ENCODE data around the gene AK1. TPM values are rescaled to one million over a fixed set of nuclear protein-coding genes. Genes with fewer than 3 reads are reported as not detected.

AK1 gene
- total RNA-seq, 1 experiment from 2014 or later = 61.1 TPM

DNA sequence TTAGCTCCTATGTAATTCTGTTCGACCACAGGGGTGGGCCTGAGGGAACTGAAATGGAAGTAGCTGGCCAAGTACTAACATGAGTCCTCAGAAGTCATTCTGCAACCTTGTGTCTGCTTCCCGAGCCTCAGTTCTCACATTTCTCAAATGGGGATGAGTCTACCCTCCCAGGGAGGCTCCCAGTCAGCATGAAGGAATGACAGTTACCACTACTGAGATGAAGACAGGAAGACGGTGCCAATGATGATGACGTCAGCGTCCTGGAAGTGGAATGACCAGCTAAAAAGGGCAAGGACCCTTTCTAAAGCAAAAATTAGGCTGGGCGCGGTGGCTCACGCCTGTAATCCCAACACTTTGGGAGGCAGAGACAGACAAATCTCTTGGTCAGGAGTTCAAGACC lies 46.3 kb upstream of the AK1 start (continued):
- TF ChIP-seq SP1 (IDR thresholded peaks at IDR 0.05; ENCODE audit: low read depth) = no peak
- no peak for TF ChIP-seq POLR2AphosphoS5 (IDR thresholded peaks at IDR 0.05; ENCODE audit: low read depth, low read length)
- no peak for TF ChIP-seq RAD21 (IDR thresholded peaks at IDR 0.05; ENCODE audit: low read depth)

DNA sequence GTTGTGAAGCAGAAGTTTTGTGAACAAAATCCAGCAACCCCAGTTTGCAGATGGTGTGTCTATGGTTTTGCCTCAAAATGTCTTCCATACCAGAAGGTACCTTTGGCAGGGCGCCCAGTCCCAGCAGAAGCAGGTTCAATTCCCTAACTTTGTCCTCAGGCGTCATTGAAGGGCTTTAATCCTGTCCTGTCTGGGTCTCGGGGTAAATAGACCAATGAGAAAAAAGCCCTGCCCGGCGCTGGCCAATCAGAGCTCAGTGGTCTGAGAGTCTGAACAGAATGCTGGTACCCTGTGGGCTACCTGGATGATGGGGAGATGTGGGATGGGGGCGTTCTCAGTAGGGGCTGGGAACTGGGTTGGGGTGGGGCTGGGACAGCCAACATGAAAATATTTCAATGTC lies 45.6 kb upstream of the AK1 start:
- H3K36me3 ChIP-seq (ENCODE audit: control insufficient read depth in 1 of 2, insufficient read depth in 2 of 2, low read length in 2 of 2) = no peaks in the 10 kb centered on the region
- H3K27me3 ChIP-seq (ENCODE audit: insufficient read depth, low read length) = no peaks in the 10 kb centered on the region
- no peaks in the 10 kb centered on the region for H3K9me3 ChIP-seq (ENCODE audit: control insufficient read depth in 1 of 2, insufficient read depth in 1 of 2, low read depth in 1 of 2, low read length in 2 of 2)
- no peak overlapping the region for H3K4me3 ChIP-seq (replicated peaks in 1 of 2; ENCODE audit: low read depth in 1 of 2, low read length in 2 of 2)
- peak overlapping the region; percentile 43; the same call in 1 of the 2 replicates for H3K9ac ChIP-seq (ENCODE audit: low read length)
- intact Hi-C loops (cut with micrococcal nuclease) = no loop called here
- no peaks in the 10 kb centered on the region for H3K79me2 ChIP-seq (ENCODE audit: insufficient read depth, low read length)
- DNase-seq (ENCODE audit: low read depth, low spot score) = no peak
- H3K9me2 ChIP-seq (ENCODE audit: insufficient read depth) = no peaks in the 10 kb centered on the region
- ChIA-PET RAD21 (ENCODE audit: low non-redundant PET in 1 of 2, low total read pairs in 2 of 2, uncharacterized antibody in 2 of 2, unreplicated experiment in 2 of 2) (no interaction called here), POLR2A (interaction anchor here (0.7 kb wide), 1 partner anchor 152 kb away, joined by 3 read pairs; no protein-coding TSS in a partner anchor), CTCF (interaction anchor here (0.7 to 3.0 kb wide), 5 partner anchors 9 to 195 kb away, joined by 3 to 12 read pairs (median 5); partner anchors contain the start of gene TOR2A)
- TF ChIP-seq CEBPB (IDR thresholded peaks at IDR 0.05; ENCODE audit: low read depth) (no peak), SP1 (IDR thresholded peaks at IDR 0.05; ENCODE audit: low read depth) (no peak), EGR1 (IDR thresholded peaks at IDR 0.05; ENCODE audit: low read depth) (no peak), ELF1 (IDR thresholded peaks at IDR 0.05; ENCODE audit: borderline replicate concordance, low read depth) (no peak)
- H2AFZ ChIP-seq (ENCODE audit: low read depth, low read length, poor library complexity, severe bottlenecking) = no peak overlapping the region
- H4K20me1 ChIP-seq (ENCODE audit: insufficient read depth) = no peaks in the 10 kb centered on the region
- peaks cover 43 to 82% of the 10 kb centered on the region in 2 experiments for H3K4me1 ChIP-seq (ENCODE audit: control insufficient read depth in 1 of 2, insufficient read depth in 2 of 2, low read length in 2 of 2)
- no peak overlapping the region for H3K27ac ChIP-seq (ENCODE audit: low read depth, low read length)
- no TSS peak for BruUV-seq (replicated peaks)
- H3K4me2 ChIP-seq (ENCODE audit: low read length) = 0 out of 2 replicates have a peak overlapping the region, but pooled peaks have one; percentile 66
- no peak for ATAC-seq

DNA sequence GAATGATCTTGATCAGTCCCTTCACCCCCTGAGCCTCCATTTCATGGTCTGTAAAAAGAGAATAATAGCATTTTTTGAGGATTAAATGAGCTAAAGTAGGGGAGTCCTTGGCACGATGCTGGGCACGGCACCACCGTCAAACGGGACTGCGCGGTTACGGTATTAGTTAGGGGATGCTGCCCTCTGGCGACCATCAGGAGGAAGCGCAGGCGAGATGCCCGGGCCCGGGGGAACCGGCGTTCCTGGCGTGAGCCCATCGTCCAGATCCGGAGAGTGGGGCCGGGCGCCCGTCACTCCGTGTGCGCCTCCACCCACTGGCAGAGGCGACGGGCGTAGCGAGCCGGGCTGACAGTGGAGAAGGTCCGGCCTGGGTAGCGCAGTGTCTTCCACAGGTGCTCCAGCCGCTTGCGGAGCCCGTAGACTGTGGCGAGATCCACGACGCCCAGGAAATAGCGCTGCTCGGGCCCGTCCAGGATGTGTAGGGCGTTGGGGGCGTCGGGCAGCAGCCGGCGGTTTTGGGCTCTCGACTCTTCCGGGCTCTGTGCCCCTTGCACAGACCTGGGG lies 44.2 kb upstream of the AK1 start:
- RAD21 ChIA-PET (ENCODE audit: low non-redundant PET in 1 of 2, low total read pairs in 2 of 2, uncharacterized antibody in 2 of 2, unreplicated experiment in 2 of 2) = interaction anchor here (0.6 to 1.3 kb wide), 5 partner anchors 52 to 332 kb away, joined by 3 to 7 read pairs (median 4); partner anchors contain the start of gene TOR2A (in 1 of the 2)
- Histone ChIP-seq H3K9me3 (ENCODE audit: control insufficient read depth in 1 of 2, insufficient read depth in 1 of 2, low read depth in 1 of 2, low read length in 2 of 2) (no peaks in the 10 kb centered on the region), H3K27ac (ENCODE audit: low read depth, low read length) (peak overlapping the region; percentile 14; the same call in 1 of the 2 replicates), H3K27me3 (ENCODE audit: insufficient read depth, low read length) (no peaks in the 10 kb centered on the region), H3K4me1 (ENCODE audit: control insufficient read depth in 1 of 2, insufficient read depth in 2 of 2, low read length in 2 of 2) (peaks cover 50 to 81% of the 10 kb centered on the region in 2 experiments), H3K79me2 (ENCODE audit: insufficient read depth, low read length) (peaks cover under 1% of the 10 kb centered on the region; the same call in 1 of the 2 replicates), H3K9me2 (ENCODE audit: insufficient read depth) (no peaks in the 10 kb centered on the region), H3K4me3 (replicated peaks in 1 of 2; ENCODE audit: low read depth in 1 of 2, low read length in 2 of 2) (no peak overlapping the region), H3K4me2 (ENCODE audit: low read length) (peak overlapping the region; percentile 42), H3K36me3 (ENCODE audit: control insufficient read depth in 1 of 2, insufficient read depth in 2 of 2, low read length in 2 of 2) (no peaks in the 10 kb centered on the region), H4K20me1 (ENCODE audit: insufficient read depth) (no peaks in the 10 kb centered on the region), H3K9ac (ENCODE audit: low read length) (peak overlapping the region; percentile 68), H2AFZ (ENCODE audit: low read depth, low read length, poor library complexity, severe bottlenecking) (no peak overlapping the region)
- CTCF ChIA-PET = interaction anchor here (0.6 to 3.0 kb wide), 19 partner anchors 11 to 418 kb away, joined by 3 to 19 read pairs (median 5); partner anchors contain the start of genes CDK9, FPGS and TOR2A
- ATAC-seq = peak; percentile 26
- no TSS peak for BruUV-seq (replicated peaks)
- intact Hi-C loops (cut with micrococcal nuclease) = loop anchor here (1.0 kb wide), 2 partner anchors 186 to 331 kb away; partner anchors contain the start of gene TOR2A
- POLR2A ChIA-PET = interaction anchor here (0.6 to 1.1 kb wide), 8 partner anchors 24 to 352 kb away, joined by 3 to 4 read pairs (median 3); partner anchors contain the start of genes SLC25A25 and TOR2A
- DNase-seq (ENCODE audit: low read depth, low spot score) = no peak
- TF ChIP-seq, protein P1, sequence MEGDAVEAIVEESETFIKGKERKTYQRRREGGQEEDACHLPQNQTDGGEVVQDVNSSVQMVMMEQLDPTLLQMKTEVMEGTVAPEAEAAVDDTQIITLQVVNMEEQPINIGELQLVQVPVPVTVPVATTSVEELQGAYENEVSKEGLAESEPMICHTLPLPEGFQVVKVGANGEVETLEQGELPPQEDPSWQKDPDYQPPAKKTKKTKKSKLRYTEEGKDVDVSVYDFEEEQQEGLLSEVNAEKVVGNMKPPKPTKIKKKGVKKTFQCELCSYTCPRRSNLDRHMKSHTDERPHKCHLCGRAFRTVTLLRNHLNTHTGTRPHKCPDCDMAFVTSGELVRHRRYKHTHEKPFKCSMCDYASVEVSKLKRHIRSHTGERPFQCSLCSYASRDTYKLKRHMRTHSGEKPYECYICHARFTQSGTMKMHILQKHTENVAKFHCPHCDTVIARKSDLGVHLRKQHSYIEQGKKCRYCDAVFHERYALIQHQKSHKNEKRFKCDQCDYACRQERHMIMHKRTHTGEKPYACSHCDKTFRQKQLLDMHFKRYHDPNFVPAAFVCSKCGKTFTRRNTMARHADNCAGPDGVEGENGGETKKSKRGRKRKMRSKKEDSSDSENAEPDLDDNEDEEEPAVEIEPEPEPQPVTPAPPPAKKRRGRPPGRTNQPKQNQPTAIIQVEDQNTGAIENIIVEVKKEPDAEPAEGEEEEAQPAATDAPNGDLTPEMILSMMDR (IDR thresholded peaks at IDR 0.05 in 2 of 3, conservative IDR thresholded peaks at IDR 0.05 in 1 of 3; ENCODE audit: borderline replicate concordance in 1 of 3, insufficient read depth in 1 of 3, low read depth in 2 of 3, low read length in 2 of 3) = peak in 2 of 3 experiments; percentile 77 to 80; a peak in 4 of 6 replicates
- TF ChIP-seq, protein P2, sequence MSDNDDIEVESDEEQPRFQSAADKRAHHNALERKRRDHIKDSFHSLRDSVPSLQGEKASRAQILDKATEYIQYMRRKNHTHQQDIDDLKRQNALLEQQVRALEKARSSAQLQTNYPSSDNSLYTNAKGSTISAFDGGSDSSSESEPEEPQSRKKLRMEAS (IDR thresholded peaks at IDR 0.05) = no peak
- TF ChIP-seq EGR1 (IDR thresholded peaks at IDR 0.05; ENCODE audit: low read depth) = no peak
- no peak for TF ChIP-seq ELF1 (IDR thresholded peaks at IDR 0.05; ENCODE audit: borderline replicate concordance, low read depth)
- no peak for TF ChIP-seq EZH2 (IDR thresholded peaks at IDR 0.05)
- no peak for TF ChIP-seq SIN3A (IDR thresholded peaks at IDR 0.05; ENCODE audit: low read depth)
- no peak for TF ChIP-seq ZNF274 (IDR thresholded peaks at IDR 0.05; ENCODE audit: low read depth, low read length)
- no peak for TF ChIP-seq TCF7L2 (IDR thresholded peaks at IDR 0.05; ENCODE audit: borderline replicate concordance, extremely low read depth, insufficient read depth, insufficient read length)
- TF ChIP-seq CBX3 (IDR thresholded peaks at IDR 0.05; ENCODE audit: low read depth) = no peak
- TF ChIP-seq JUND (IDR thresholded peaks at IDR 0.05) = no peak
